GM21390 (cell line): ENCODE results near the gene LAMA3.

Experiments
- ATAC-seq: cut with Tn5 transposase; IDR thresholded peaks from one replicate; pipeline ENCODE4 v1.9.1; 2021; ENCODE audit not compliant: unreplicated experiment

LAMA3 gene

DNA sequence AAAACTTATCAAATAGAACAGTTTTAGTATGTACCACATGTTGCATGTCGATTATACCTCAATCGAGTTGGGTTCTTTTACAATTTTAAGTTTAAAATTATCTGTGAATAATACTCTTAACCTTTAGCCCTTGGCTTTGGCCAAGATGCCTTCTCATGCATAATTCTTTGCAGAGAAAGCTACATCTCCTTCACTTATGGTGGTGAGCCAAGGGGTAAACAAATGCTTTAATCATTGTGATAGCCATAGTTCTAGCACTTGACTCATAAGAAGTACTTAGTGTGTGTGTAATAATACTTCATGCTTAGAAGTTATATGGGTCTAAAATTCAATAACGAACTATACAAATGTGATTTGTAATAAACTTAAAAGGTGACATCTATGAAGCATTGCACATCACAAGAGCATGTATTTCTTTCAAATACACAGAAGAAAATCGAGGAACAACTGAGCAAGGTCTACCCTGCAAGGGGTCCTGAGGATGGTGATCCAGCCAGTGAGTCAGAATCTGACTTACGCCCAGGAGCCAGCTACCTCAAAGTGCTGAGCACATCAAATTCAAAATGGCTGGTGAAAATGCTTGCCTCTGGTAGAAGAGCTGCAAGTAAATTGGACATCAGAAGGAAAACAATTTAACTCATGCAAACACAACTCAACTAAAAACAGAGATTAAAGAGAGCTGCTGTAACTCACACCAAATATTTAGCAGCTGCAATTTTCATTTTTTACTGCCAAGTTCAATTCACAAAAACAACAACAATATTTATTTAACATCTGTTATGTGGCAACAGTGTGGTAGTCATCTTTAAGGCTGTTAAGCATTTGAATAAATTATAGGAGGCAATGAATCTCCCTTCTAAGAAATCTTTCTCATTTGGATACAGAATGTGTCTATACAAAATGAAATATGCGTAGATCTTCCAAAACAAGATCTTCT lies 301.5 kb downstream of the LAMA3 start:
- ATAC-seq, result no peak

DNA sequence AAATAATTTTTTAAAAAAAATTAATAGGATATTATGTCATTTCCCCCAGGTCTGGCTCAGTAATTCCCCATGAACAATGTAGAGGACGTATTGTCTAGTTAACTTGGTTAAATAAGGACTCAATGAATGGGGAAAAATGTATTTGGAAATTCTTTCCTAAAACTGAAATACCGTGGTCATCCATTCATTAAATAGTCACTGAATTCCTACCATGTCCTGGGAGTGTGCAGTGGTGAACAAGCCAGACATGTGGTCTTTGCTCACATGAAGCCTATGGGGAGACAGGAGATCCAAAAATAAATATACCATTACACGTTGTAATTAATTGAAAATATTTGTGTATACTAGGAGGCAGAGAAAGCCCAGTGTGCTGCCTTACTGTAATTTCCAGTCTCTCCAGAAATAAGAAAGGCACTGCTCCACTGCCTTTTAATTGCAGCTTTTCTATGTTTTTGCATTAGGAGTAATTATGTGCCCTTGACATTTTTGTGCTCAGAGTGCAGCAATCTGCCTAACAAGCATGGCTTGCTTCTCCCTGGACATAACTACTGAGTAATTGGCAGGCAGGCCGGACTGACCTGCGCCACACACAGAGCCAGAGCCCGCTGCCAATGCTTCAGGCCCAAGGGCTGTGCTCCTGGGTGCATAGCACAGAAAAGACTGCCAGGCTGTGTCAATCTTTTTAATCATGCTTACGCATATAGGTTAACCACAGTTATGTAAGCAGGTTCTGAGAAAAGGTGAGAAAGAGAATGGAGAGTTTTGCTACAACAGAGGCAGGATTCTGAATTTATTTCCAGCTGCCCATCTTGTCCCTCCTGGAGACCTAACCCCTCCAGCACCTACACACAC lies 303.1 kb downstream of the LAMA3 start:
- ATAC-seq, result no peak

DNA sequence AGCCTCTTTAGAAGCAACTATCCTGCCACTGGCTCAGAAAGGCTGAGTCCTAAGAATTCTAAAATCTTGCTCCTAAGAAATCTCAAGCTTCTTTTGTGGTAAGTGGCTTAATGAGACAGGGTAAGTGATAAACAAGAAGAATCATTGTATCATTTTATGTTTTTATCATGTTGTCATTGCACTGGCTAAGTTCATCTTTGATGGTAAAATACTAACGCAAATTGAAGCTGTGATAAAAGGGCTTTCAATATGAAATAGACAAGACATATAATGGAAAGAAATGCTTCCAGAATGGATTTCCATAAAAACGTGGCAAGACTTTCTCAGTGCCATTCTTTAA lies 303.7 kb downstream of the LAMA3 start:
- ATAC-seq, result no peak

DNA sequence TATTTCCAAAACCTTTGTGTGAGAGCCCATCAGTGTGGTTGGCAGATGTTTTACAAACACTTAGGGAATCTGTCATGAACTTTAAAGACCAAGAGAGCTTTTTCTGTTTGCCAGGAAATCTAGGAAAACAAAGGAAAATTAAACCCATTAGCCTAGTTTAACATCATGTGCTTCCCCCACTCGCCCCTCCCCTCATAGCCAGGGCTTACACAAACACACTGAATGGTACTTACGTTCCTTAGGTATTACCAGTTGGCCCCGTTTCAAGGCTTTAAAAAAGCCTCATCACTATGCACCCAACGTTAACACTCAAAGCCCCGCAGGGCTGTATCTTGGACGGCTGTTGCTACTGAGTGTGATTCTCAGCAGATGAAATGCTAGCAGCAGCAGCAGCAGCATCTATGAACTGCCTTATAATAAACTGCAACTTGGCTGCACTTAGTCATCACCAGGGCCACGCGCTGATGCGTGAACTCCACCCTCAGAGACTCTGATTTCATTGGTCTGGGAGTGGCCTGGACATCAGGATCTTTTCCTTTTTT lies 305.2 kb downstream of the LAMA3 start:
- ATAC-seq, result no peak

DNA sequence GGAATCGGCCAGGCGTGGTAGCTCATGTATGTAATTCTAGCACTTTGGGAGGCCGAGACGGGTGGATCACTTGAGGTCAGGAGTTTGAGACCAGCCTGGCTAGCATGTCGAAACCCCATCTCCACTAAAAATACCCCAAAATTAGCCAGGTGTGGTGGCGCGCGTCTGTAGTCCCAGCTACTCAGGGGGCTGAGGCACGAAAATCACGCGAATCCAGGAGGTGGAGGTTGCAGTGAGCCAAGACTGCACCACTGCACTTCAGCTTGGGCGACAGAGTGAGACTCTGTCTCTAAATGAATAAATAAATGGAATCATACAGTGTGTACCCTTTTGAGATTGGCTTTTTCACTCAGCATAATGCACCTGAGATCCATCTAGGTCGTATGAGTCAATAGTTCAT lies 305.9 kb downstream of the LAMA3 start:
- ATAC-seq, result no peak

DNA sequence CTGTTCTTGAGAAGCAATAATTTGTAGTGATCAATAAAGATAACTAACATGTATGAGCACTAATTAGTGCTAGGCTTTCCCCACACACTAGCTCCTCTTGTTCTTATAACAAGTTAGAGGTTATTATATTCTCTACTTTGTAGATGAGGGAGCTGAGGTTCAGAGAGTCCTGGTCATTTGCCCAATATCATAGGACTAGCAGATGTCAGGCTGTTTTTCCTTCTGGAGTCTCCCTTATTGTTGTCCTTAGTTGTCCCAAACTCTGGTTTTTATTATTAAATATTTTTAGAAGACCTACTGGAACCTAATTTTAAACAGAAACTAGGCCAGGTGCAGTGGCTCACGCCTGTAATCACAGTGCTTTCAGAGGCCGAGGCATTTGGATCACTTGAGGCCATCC lies 308.8 kb downstream of the LAMA3 start:
- no peak for ATAC-seq

DNA sequence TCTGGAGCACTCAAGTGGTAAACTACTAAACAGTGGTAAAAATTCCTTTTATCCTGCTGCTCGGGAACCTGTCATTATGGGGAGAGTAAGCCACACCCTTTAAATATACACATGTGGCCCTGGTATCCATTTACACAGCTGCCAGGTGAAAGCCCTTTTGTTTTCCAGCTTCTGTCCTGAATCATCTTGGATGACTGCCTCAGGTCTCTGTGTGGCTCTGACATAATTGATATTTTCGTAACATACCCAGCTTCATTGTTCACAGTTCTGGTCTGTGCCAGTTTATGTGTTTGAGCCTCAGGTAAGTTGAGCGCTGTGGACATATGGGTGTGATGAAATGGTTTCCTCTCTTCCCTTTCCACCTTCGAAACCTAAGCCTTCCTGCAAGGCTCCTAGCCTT lies 309.6 kb downstream of the LAMA3 start:
- ATAC-seq, result no peak

DNA sequence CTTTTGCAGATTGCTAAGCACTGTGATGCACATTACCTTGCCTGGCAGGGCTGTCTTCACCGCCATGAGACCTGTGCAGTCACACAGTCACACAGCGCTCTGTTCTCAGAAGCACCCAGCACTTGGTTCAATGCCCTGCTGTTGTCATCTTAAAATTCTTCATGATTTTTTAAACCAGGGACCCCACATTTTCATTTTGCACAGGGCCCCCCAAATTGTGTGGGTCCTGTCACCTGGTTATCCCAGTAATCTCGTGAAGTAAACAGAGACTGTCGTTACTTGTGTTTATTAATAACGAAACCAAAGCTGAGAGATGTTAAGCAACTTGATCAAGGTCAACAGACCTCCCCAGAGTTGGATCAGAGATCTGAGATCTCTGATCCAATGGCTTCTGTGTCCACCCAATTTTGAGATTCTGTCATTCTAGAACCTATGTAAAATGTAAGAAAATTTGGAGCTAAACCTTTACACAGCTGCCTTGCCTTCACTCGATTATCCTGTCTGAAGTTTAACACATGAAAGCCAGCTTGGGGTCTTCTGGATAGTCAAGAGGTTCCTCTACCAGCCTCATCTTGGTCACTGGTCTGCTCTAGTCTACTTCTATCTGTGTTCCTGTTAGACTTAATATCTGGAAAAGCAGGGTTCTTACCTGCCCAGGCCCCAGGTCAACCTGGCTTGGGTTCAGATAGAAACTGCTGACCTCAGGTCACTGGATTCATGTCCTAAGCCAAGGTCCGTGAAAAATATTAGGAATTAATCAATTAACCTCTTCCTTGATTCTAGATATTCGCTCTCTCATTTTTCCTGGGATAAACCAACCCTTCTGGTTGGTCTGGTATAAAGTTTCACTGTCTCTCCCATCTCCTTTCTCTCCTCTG lies 311.6 kb downstream of the LAMA3 start:
- peak; percentile 40 for ATAC-seq

DNA sequence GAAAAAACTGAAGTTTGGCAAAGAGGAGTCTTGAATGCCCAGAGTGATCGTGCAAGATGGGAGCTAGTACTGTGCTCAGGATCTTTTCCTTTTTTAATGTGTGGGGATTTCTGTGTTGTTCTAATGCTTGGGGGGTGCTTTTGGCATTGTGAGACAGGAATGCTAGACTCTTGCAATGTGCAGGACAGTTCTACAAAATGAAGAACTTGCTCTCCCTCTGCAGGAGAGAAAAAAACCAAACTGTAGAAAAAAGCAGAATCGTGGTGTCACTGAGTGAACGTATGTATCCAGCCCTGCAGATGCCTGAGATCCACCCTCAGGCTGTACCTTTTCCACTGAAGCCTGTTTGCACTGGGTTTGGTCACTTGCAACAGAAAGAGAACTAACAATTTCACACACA lies 313.2 kb downstream of the LAMA3 start:
- ATAC-seq, result no peak

DNA sequence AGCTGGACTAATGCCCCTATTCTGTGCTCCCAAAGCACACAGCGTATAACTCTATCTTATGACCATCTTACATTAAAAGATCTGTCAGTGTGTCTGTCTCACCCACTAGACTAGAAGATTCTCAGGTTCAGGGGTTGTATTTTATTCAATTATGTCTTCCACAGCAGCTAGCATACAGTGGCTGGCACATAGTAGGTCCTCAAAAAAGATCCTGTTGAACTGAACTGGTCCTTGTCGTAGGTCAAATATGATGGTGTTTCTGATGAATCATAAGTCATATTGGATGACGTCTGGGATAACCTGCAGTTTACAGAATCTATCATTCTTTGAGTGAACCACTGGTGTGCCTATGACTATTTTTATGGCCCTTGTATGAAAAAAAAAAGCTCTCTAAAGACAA lies 314.0 kb downstream of the LAMA3 start:
- ATAC-seq, result no peak

DNA sequence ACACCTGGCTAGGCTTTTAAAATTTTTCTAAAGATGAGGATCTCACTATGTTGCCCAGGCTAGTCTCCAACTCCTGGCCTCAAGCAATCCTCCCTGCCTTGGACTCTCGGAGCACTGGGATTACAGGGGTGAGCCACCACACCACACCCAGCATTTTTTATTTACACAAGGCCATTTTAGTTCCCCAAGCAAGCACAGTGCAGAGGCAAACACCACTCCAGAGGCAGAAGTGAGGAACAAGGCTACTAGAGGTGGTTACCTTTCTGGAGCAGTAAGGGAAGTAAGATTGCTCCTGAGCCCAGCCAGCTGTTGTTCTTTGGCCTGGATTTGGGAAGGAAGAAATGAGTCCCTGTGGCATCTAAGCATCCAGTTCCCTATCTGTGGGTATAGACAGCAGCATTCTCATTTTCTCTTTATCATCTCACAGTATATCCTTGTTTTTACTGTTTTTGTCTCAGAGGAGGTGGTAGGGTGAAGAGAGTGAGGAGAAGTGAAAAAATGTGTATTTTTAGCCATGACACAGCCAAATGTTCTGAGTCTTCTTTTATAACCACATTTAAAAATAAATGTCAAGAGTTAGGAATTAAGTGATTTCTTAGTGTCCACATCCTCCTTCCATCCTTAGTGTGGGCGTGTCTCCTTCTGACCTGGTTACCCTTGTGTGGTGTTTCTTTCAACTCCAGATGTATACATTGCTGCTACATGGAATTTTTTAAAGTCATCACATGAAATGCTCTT lies 314.8 kb downstream of the LAMA3 start:
- ATAC-seq, result no peak
